Left renal cortex interstitium (tissue), 4 donors: Measurements from ENCODE around the gene CFAP57. TPM values are rescaled to one million over a fixed set of nuclear protein-coding genes. Genes with fewer than 3 reads are reported as not detected.

ENCODE experiments used
- DNase-seq, 4 donors: peaks; one replicate each; pipeline ENCODE4 v3.0.0-alpha.2; 2013; ENCODE audit warnings: low read depth in 4 of 4, low spot score in 2 of 4, missing footprints in 1 of 4
- polyA plus RNA-seq, 4 donors: library from polyadenylated mRNA; unstranded; fragments of 120-200 nt; gene quantifications; one replicate each; pipeline ENCODE4 v1.2.1, GENCODE V29; 2013; ENCODE audit not compliant: insufficient read length in 4 of 4

CFAP57 gene
- polyA plus RNA-seq, 4 donors = 2.8 to 4.9 (median 4.0) TPM

GRCh38 chr1:43251024-43251423 is 78.9 kb downstream of the CFAP57 start:
- DNase-seq = no peak

- no peak for DNase-seq
These were observed 80.1 kb downstream of the CFAP57 start for GRCh38 chr1:43252225-43252624.

GRCh38 chr1:43253173-43253572 is 81.0 kb downstream of the CFAP57 start:
- DNase-seq = no peak

GRCh38 chr1:43253876-43254275 is 81.7 kb downstream of the CFAP57 start:
- DNase-seq = no peak

GRCh38 chr1:43255438-43256210 is 83.5 kb downstream of the CFAP57 start:
- DNase-seq = no peak

GRCh38 chr1:43256675-43257570 is 84.8 kb downstream of the CFAP57 start:
- DNase-seq = no peak

- no peak for DNase-seq
These were observed 86.2 kb downstream of the CFAP57 start for GRCh38 chr1:43258370-43258769.

GRCh38 chr1:43265431-43265830 is 93.3 kb downstream of the CFAP57 start:
- no peak for DNase-seq

- DNase-seq = no peak
These were observed 94.8 kb downstream of the CFAP57 start for GRCh38 chr1:43266881-43267280.

GRCh38 chr1:43267291-43267805 is 95.2 kb downstream of the CFAP57 start:
- DNase-seq = no peak

- DNase-seq = no peak
These were observed 95.8 kb downstream of the CFAP57 start for GRCh38 chr1:43267818-43268425.

- no peak for DNase-seq
These were observed 97.7 kb downstream of the CFAP57 start, which contains the start of gene TMEM125 for GRCh38 chr1:43269627-43270375. TMEM125 (plus strand) TSS chr1:43269983; CDS start chr1:43272723, 2,740 bp downstream.

GRCh38 chr1:43270421-43271095 is 98.4 kb downstream of the CFAP57 start:
- peak in 1 of 4 donors; percentile 38 for DNase-seq

GRCh38 chr1:43271186-43272118 is 99.3 kb downstream of the CFAP57 start:
- no peak for DNase-seq

GRCh38 chr1:43272161-43272560 is 100.0 kb downstream of the CFAP57 start:
- DNase-seq = no peak

GRCh38 chr1:43272576-43273571 is 100.7 kb downstream of the CFAP57 start:
- DNase-seq = no peak

- no peak for DNase-seq
These were observed 101.6 kb downstream of the CFAP57 start for GRCh38 chr1:43273708-43274107.
